Mucosa of descending colon (tissue), 3 donors: ENCODE data around the gene LRRC23. TPM values are rescaled to one million over a fixed set of nuclear protein-coding genes. Genes with fewer than 3 reads are reported as not detected.

Experiments used
- ATAC-seq: fragments of 200-7000 bp; cut with Tn5 transposase; one replicate; pipeline ENCODE4 v1.9.1; 2020; ENCODE audit warnings: mild to moderate bottlenecking, moderate library complexity
- DNase-seq, 3 donors: peaks; one replicate each; pipeline ENCODE4 v3.0.0-alpha.2; 2020
- H3K36me3 ChIP-seq: fragments of 200-600 bp; one replicate; pipeline ENCODE4 v1.8.0; 2021; ENCODE audit warnings: low read depth, mild to moderate bottlenecking
- H3K4me1 ChIP-seq: fragments of 200-600 bp; one replicate; pipeline ENCODE4 v1.8.0; 2021; ENCODE audit warnings: low read depth, mild to moderate bottlenecking
- H3K4me3 ChIP-seq: fragments of 200-600 bp; one replicate; pipeline ENCODE4 v1.8.0; 2021; ENCODE audit warnings: mild to moderate bottlenecking
- H3K9me3 ChIP-seq: fragments of 200-600 bp; one replicate; pipeline ENCODE4 v1.8.0; 2021; ENCODE audit warnings: mild to moderate bottlenecking
- CTCF ChIP-seq: fragments of 200-600 bp; IDR thresholded peaks from one replicate; pipeline ENCODE4 v1.8.0; 2022; ENCODE audit warnings: antibody characterized with exemption, mild to moderate bottlenecking
- intact Hi-C, 2 donors: fragments of 100-400 bp; cut with DNase I in 1 of 2; cut with micrococcal nuclease in 1 of 2; formaldehyde crosslinking; loops; one replicate each; pipeline versions ENCODE4 v1.11.0 to v1.11.1; 2022; cut with DNase I, micrococcal nuclease
- total RNA-seq, 3 donors: library from RNA; stranded (reverse); fragmentation: NEBNext Ultra II Directional in 2 of 3; extraction: Animal tissue kit (Norgen Biotek cat#: 25700) in 2 of 3; gene quantifications; one replicate each; pipeline versions ENCODE4 v1.2.1 to v1.2.4, GENCODE V29; 2021 to 2023
- donor health status: DM: no; HTN: no; CAD: no; lungs with moderate emphysema.
- donor health status: DM: no; HTN: no; CAD: no.
- donor health status: DM: no; HTN: yes; CAD: no.

Gene LRRC23
- total RNA-seq, 3 donors from 2014 or later: 4.7 to 11.8 (median 4.9) TPM

DNA sequence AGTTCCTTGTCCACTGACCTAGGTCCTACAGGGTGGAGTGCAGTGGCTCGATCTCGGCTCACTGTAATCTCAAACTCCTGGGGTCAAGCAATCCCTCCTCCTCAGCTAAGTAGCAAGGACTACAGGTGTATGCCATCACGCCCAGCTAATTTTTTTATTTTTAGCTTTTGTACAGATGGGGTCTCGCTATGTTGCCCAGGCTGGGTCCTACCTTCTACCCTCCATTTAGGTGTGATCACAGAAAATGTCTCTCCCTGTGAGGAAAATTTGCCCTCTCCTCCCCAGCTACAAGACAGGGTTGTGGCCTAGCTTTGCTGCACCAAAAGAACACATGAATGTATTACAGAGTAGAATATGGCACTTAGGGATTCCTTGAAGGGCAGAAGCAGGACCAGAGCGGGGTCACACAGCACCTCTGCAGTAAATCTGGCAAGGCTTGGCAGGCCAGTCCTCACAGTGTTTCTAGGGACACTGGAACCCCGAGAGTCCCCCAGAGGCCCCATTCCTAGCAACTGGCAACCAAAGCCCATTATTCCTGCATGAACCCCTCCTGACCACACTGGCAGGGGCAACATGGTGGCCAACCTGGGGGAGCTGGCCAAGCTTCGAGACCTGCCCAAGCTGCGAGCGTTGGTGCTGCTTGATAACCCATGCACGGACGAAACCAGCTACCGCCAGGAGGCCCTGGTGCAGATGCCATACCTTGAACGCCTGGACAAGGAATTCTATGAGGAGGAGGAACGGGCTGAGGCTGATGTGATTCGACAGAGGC is 7.7 kb downstream of the LRRC23 start:
- Histone ChIP-seq H3K4me1 (peaks cover 16% of the 10 kb centered on the region), H3K4me3 (no peak overlapping the region), H3K9me3 (no peaks in the 10 kb centered on the region), H3K36me3 (no peaks in the 10 kb centered on the region)
- ATAC-seq (no peak), DNase-seq (peak in 1 of 3 donors; percentile 36)
- intact Hi-C loops: loop anchor here in 1 of 2 donors (10.0 kb wide), 1 partner anchor 182 kb away; the partner anchor contains the start of gene C1R
- TF ChIP-seq CTCF: no peak

DNA sequence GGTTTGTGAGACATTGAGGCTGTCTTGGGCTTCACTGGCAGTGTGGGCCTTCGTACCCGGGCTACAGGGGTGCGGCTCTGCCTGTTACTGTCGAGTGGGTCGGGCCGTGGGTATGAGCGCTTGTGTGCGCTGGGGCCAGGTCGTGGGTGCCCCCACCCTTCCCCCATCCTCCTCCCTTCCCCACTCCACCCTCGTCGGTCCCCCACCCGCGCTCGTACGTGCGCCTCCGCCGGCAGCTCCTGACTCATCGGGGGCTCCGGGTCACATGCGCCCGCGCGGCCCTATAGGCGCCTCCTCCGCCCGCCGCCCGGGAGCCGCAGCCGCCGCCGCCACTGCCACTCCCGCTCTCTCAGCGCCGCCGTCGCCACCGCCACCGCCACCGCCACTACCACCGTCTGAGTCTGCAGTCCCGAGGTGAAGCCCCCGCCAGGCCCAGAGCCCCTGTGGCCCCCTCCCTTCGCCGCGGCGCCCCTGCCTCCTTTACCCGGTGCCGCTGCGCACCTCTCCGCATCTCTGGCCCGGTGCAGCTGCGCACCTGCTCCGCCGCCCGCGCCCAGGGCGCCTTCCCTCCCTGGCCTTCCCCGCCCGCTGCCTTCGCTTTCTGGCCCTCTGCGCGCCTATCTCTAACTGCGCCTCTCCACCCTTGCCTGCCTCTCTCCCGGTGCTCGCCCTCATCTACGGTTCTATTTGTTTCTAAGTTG is 9.8 kb downstream of the LRRC23 start, which contains the start of gene ENO2:
Gene ENO2, plus strand, starts transcription at position 335 of the 701 bp plus-strand sequence. CDS start 1,253 bp downstream, outside the sequence.
- ATAC-seq (peak; percentile 89), DNase-seq (peak; percentile 63 to 87 (median 78))
- H3K4me1 ChIP-seq: peaks cover 16% of the 10 kb centered on the region
- peak within 1 kb of the TSS; percentile 19 for H3K4me3 ChIP-seq
- TF ChIP-seq CTCF: no peak
- H3K9me3 ChIP-seq: no peaks in the 10 kb centered on the region
- no peaks in the 10 kb centered on the region for H3K36me3 ChIP-seq
- intact Hi-C loops: loop anchor here in 1 of 2 donors (10.0 kb wide), 1 partner anchor 180 kb away; the partner anchor contains the start of gene C1R

DNA sequence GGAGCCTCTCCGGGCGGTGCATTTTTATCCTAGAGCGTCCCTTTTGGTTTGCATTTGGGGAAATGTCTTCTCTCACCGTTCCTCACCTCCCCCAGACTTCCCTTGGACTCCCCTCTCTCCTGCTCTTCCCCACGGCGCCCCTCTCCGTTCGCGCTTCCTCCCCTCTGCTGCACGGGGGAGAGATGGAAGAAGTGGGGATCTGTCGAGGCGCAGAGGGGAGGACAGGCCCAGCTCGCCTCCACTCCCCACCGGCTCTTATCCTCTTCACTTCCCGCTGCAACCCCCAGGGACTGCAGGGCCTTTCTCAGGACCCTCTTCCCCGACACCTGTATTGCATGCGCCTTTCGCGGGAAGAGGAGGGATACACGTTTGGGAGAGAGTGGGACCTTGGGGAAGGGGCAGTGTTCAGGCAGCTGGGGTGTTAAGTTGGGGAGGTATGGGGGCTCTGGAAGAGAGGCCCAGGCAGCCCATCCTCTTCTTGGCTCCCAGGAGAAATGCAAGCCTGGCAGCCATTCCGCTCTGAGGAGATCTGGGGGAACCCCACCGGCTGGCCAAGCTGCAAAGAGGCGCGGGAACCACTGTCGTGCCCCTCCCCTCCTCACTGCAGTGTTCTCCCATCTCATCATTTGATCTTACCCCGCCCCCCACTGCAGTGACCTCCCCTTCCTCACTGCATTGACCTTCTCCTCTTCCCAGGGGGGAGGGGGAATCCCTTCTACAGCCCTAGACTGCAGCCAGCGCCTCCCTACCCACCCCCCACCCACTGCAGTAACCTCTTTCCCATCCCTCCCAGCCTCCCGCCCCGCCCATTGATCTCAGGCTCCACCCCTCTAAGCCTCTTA is 10.5 kb downstream of the LRRC23 start:
- intact Hi-C loops: loop anchor here in 1 of 2 donors (10.0 kb wide), 1 partner anchor 180 kb away; the partner anchor contains the start of gene C1R
- peaks cover 16% of the 10 kb centered on the region for H3K4me1 ChIP-seq
- no peak for TF ChIP-seq CTCF
- no peaks in the 10 kb centered on the region for H3K36me3 ChIP-seq
- ATAC-seq (peak; percentile 2), DNase-seq (peak in 1 of 3 donors; percentile 56)
- H3K4me3 ChIP-seq: peak overlapping the region; percentile 19
- no peaks in the 10 kb centered on the region for H3K9me3 ChIP-seq

DNA sequence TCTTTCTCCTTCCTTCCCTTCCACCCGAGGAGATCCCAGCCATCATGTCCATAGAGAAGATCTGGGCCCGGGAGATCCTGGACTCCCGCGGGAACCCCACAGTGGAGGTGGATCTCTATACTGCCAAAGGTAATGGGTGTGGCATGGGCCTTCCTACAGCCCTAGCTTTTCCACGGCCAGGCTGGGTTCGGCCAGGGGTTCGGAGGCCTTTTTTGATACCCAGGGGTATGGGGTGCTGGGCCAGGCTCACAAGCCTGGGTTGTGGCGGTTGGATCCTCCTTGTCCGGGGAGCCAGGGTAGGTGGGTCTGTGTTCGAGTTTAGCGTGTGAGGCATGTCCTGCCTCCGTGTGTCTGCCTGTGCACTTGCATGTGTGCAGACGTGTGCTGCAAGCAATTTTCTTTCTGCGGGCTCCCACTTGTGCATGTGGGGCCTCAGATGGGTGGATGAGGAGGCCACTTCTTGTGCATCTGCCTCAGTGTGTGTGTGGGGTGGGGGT is 11.2 kb downstream of the LRRC23 start:
- intact Hi-C loops: loop anchor here in 1 of 2 donors (10.0 kb wide), 1 partner anchor 179 kb away; the partner anchor contains the start of gene C1R
- TF ChIP-seq CTCF: no peak
- Histone ChIP-seq H3K4me1 (peaks cover 16% of the 10 kb centered on the region), H3K9me3 (no peaks in the 10 kb centered on the region), H3K36me3 (no peaks in the 10 kb centered on the region), H3K4me3 (no peak overlapping the region)
- peak in 1 of 3 donors; percentile 52 for DNase-seq
- ATAC-seq: no peak
